Middle frontal gyrus (tissue), 1 donor: Measurements from ENCODE around the gene TAF5L.
"Not testable (repeated sequence)": the region's sequence is repeated elsewhere in the genome, so short reads cannot be mapped to it uniquely, and the experiment has no call there.

Source experiments
- DNase-seq: peaks from one replicate; pipeline ENCODE4 v3.0.0-alpha.2; 2015; ENCODE audit warnings: low spot score; ENCODE audit errors: extremely low spot score

TAF5L gene

GRCh38 chr1:229608590-229608989 is 17.3 kb downstream of the TAF5L start:
- no peak for DNase-seq

GRCh38 chr1:229607370-229607769 is 18.6 kb downstream of the TAF5L start:
- no peak for DNase-seq

GRCh38 chr1:229603371-229604005 is 22.4 kb downstream of the TAF5L start:
- DNase-seq, result no peak

GRCh38 chr1:229600229-229600628 is 25.7 kb downstream of the TAF5L start:
- no peak for DNase-seq

- DNase-seq, result no peak
Observed at GRCh38 chr1:229599218-229599954, 26.5 kb downstream of the TAF5L start.

- DNase-seq, result no peak
Observed at GRCh38 chr1:229597877-229598276, 28.0 kb downstream of the TAF5L start.

- DNase-seq, result no peak
Observed at GRCh38 chr1:229596925-229597699, 28.8 kb downstream of the TAF5L start.

GRCh38 chr1:229595876-229596275 is 30.0 kb downstream of the TAF5L start:
- DNase-seq, result not testable (repeated sequence)

GRCh38 chr1:229594227-229595008 is 31.5 kb downstream of the TAF5L start:
- DNase-seq, result no peak

- DNase-seq, result no peak
Observed at GRCh38 chr1:229593800-229594199, 32.1 kb downstream of the TAF5L start.

- DNase-seq, result no peak
Observed at GRCh38 chr1:229590119-229590518, 35.8 kb downstream of the TAF5L start.

- DNase-seq, result no peak
Observed at GRCh38 chr1:229585338-229585737, 40.6 kb downstream of the TAF5L start.

GRCh38 chr1:229582715-229583114 is 43.2 kb downstream of the TAF5L start:
- DNase-seq, result no peak

- no peak for DNase-seq
Observed at GRCh38 chr1:229582011-229582694, 43.8 kb downstream of the TAF5L start.

GRCh38 chr1:229581485-229581884 is 44.4 kb downstream of the TAF5L start:
- no peak for DNase-seq

- DNase-seq, result peak; percentile 72
Observed at GRCh38 chr1:229579059-229579673, 46.8 kb downstream of the TAF5L start.

- DNase-seq, result no peak
Observed at GRCh38 chr1:229578168-229579058, 47.5 kb downstream of the TAF5L start.

GRCh38 chr1:229574679-229575442 is 51.1 kb downstream of the TAF5L start:
- no peak for DNase-seq

- DNase-seq, result no peak
Observed at GRCh38 chr1:229572286-229572685, 53.6 kb downstream of the TAF5L start.
